ENCODE results near the gene USP47. TPM values are rescaled to one million over a fixed set of nuclear protein-coding genes. Genes with fewer than 3 reads are reported as not detected.

The USP47 gene
- total RNA-seq, 1 experiment from 2014 or later = 37.5 TPM

- Mint-ChIP-seq H3K27me3 (ENCODE audit: unreplicated experiment) (no peaks in the 10 kb centered on the region), H3K27ac (ENCODE audit: unreplicated experiment) (no peak overlapping the region), H3K36me3 (ENCODE audit: insufficient read depth, unreplicated experiment) (no peaks in the 10 kb centered on the region), H3K4me3 (ENCODE audit: low read depth, unreplicated experiment) (no peak overlapping the region), H3K9me3 (ENCODE audit: low read depth, unreplicated experiment) (peaks cover 3% of the 10 kb centered on the region), H3K4me1 (ENCODE audit: low read depth, unreplicated experiment) (peaks cover 10% of the 10 kb centered on the region)
- intact Hi-C loops (cut with micrococcal nuclease; ENCODE audit: unreplicated experiment) = no loop called here
- DNase-seq = no peak
- TF ChIP-seq CTCF (IDR thresholded peaks at IDR 0.05; ENCODE audit: unreplicated experiment) = no peak
- no TSS peak for BruUV-seq (replicated peaks)
- CTCF ChIA-PET = interaction anchor here (0.7 to 0.8 kb wide), 2 partner anchors 13 to 325 kb away, joined by 3 read pairs; no protein-coding TSS in a partner anchor
Measured at GRCh38 chr11:11810764-11811726, 30.7 kb upstream of the USP47 start.

- intact Hi-C loops (cut with micrococcal nuclease; ENCODE audit: unreplicated experiment) = no loop called here
- no peaks in the 10 kb centered on the region for H3K36me3 Mint-ChIP-seq (ENCODE audit: insufficient read depth, unreplicated experiment)
- no TSS peak for BruUV-seq (replicated peaks)
- peaks cover 10% of the 10 kb centered on the region for H3K4me1 Mint-ChIP-seq (ENCODE audit: low read depth, unreplicated experiment)
- H3K27ac Mint-ChIP-seq (ENCODE audit: unreplicated experiment) = peak overlapping the region; percentile 64
- no peak overlapping the region for H3K4me3 Mint-ChIP-seq (ENCODE audit: low read depth, unreplicated experiment)
- DNase-seq = peak; percentile 53
- peaks cover 3% of the 10 kb centered on the region for H3K9me3 Mint-ChIP-seq (ENCODE audit: low read depth, unreplicated experiment)
- CTCF ChIA-PET = interaction anchor here (1.1 kb wide), 2 partner anchors 12 to 231 kb away, joined by 3 to 4 read pairs; no protein-coding TSS in a partner anchor
- H3K27me3 Mint-ChIP-seq (ENCODE audit: unreplicated experiment) = no peaks in the 10 kb centered on the region
- TF ChIP-seq CTCF (IDR thresholded peaks at IDR 0.05; ENCODE audit: unreplicated experiment) = no peak
Measured at GRCh38 chr11:11813288-11813962, 28.3 kb upstream of the USP47 start.

GRCh38 chr11:11814614-11815452, 26.9 kb upstream of the USP47 start:
- CTCF ChIA-PET = no interaction called here
- H3K27ac Mint-ChIP-seq (ENCODE audit: unreplicated experiment) = no peak overlapping the region
- H3K4me3 Mint-ChIP-seq (ENCODE audit: low read depth, unreplicated experiment) = no peak overlapping the region
- no TSS peak for BruUV-seq (replicated peaks)
- no peaks in the 10 kb centered on the region for H3K27me3 Mint-ChIP-seq (ENCODE audit: unreplicated experiment)
- TF ChIP-seq CTCF (IDR thresholded peaks at IDR 0.05; ENCODE audit: unreplicated experiment) = no peak
- peaks cover 10% of the 10 kb centered on the region for H3K4me1 Mint-ChIP-seq (ENCODE audit: low read depth, unreplicated experiment)
- H3K36me3 Mint-ChIP-seq (ENCODE audit: insufficient read depth, unreplicated experiment) = no peaks in the 10 kb centered on the region
- intact Hi-C loops (cut with micrococcal nuclease; ENCODE audit: unreplicated experiment) = no loop called here
- DNase-seq = no peak
- peaks cover 3% of the 10 kb centered on the region for H3K9me3 Mint-ChIP-seq (ENCODE audit: low read depth, unreplicated experiment)

Data from Calu3 (cell line).